Activated naive CD4-positive, alpha-beta T cell treated with anti-CD3 and anti-CD28 coated beads, Interleukin-2, amount 50 U/mL, for 72 hours (primary cell): Measurements from ENCODE around the gene SEC14L3. TPM values are rescaled to one million over a fixed set of nuclear protein-coding genes. Genes with fewer than 3 reads are reported as not detected.
A peak's percentile ranks its signal among the peaks of the same experiment; 100 is the strongest.

Experiments
- ATAC-seq, 2 donors: fragments of 150-1000 bp; cut with Tn5 transposase; 2 replicates each; pipeline ENCODE4 v1.10.0; 2021; ENCODE audit warnings: mild to moderate bottlenecking in 2 of 2, moderate library complexity in 2 of 2
- DNase-seq, 2 donors: peaks; one replicate each; pipeline ENCODE4 v3.0.0; 2021 to 2022; ENCODE audit warnings: low spot score in 2 of 2
- H3K27ac Mint-ChIP-seq, 2 donors: one replicate each; pipeline ENCODE4 v1.8.0; 2022; ENCODE audit warnings: mild to moderate bottlenecking in 2 of 2, mixed read lengths in 2 of 2
- H3K36me3 Mint-ChIP-seq, 2 donors: one replicate each; pipeline ENCODE4 v1.8.0; 2022; ENCODE audit warnings: mixed read lengths in 2 of 2
- H3K9me3 Mint-ChIP-seq, 2 donors: one replicate each; pipeline ENCODE4 v1.8.0; 2022; ENCODE audit warnings: mixed read lengths in 2 of 2
- total RNA-seq, 2 donors: library from RNA; stranded (reverse); gene quantifications; one replicate each; pipeline ENCODE4 v1.2.3, GENCODE V29; 2022

Gene SEC14L3
- total RNA-seq, result not detected

DNA sequence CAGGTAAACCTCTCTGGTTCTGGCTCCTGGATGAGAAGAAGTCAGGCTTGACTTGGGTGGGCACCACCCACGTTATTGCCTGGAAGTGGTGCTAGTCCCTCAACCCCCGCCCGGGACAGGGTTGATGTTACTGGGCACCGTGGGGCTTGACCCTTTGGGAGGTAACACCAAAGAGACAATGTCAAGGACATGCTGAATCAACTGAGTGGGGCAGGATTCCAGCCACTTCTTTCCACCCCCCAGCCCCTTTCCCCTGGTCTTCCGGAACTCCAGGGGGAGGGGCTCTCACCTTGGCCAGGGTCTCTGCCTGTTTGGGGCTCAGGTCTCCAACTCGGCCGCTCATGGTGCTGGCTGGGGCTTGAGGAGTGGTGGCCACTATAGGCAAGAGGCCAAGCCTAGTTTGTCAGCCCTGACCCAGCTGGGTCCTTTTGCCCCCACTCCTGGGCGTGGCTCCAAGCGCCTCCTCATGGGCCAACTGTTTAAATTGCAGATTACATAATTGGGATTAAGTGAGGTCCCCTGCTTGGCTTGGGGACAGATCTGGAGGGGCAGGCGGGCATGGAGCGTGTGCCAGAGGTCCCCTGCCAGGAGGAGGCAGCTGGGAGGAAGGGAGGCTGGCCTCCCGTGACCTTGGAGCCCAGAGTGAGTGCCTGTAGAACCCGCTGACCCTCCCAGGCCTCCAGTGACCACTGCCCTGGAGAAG lies at the start of gene SEC14L3:
Gene SEC14L3 (minus strand): TSS at position 402 of the 703 bp plus-strand sequence. CDS start 59 bp downstream, at position 343.
- ATAC-seq (no peak), DNase-seq (no peak)
- Mint-ChIP-seq H3K9me3 (no peaks in the 10 kb centered on the region), H3K36me3 (no peaks in the 10 kb centered on the region), H3K27ac (no peak within 1 kb of the TSS)

GRCh38 chr22:30519842-30520425 lies 48.1 kb upstream of the SEC14L3 start:
- no peak for ATAC-seq
- H3K27ac Mint-ChIP-seq, result no peak overlapping the region
- no peaks in the 10 kb centered on the region for H3K9me3 Mint-ChIP-seq
- no peaks in the 10 kb centered on the region for H3K36me3 Mint-ChIP-seq
- DNase-seq, result no peak

GRCh38 chr22:30516731-30517130 lies 44.9 kb upstream of the SEC14L3 start:
- Mint-ChIP-seq H3K36me3 (no peaks in the 10 kb centered on the region), H3K27ac (no peak overlapping the region), H3K9me3 (no peaks in the 10 kb centered on the region)
- DNase-seq, result no peak
- no peak for ATAC-seq

GRCh38 chr22:30516273-30516672 lies 44.5 kb upstream of the SEC14L3 start:
- DNase-seq, result no peak
- Mint-ChIP-seq H3K36me3 (no peaks in the 10 kb centered on the region), H3K27ac (no peak overlapping the region), H3K9me3 (no peaks in the 10 kb centered on the region)
- ATAC-seq, result no peak

- H3K9me3 Mint-ChIP-seq, result no peaks in the 10 kb centered on the region
- ATAC-seq (no peak), DNase-seq (no peak)
- H3K27ac Mint-ChIP-seq, result peak overlapping the region; percentile 6 to 86
- H3K36me3 Mint-ChIP-seq, result no peaks in the 10 kb centered on the region
Measured at GRCh38 chr22:30514252-30514651, 42.4 kb upstream of the SEC14L3 start.

DNA sequence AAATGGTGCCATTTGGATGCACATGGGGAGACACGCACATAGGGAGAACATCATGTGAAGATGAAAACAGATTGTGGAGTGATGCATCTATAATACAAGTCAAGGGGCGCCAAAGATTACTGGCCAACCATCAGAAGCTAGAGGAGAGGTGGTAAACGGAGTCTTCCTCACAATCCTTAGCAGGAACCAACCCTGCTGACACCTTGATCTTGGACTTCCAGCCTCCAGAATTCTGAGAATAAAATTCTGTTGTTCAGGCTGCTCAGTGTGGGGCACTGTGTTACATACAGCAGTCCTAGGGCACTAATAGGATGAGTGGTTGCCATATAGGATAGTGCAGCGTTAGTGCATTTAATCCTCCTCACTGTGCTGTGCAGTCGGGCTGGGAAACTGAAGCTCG lies 41.6 kb upstream of the SEC14L3 start:
- no peaks in the 10 kb centered on the region for H3K36me3 Mint-ChIP-seq
- no peak for DNase-seq
- no peak for ATAC-seq
- H3K9me3 Mint-ChIP-seq, result no peaks in the 10 kb centered on the region
- H3K27ac Mint-ChIP-seq, result no peak overlapping the region

DNA sequence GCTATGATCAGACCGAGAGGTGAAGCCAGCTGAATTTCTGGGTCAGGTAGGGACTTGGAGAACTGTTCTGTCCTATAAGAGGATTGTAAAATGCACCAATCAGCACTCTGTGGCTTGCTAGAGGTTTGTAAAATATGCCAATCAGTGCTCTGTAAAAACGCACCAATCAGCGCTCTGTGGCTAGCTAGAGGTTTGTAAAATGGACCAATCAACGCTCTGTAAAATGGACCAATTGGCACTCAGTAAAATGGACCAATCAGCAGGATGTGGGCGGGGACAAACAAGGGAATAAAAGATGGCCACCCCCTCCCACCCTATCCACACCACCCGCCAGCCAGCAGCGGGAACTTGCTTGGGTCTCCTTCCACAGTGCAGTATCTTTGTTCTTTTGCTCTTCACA lies 40.1 kb upstream of the SEC14L3 start:
- H3K27ac Mint-ChIP-seq, result no peak overlapping the region
- H3K36me3 Mint-ChIP-seq, result no peaks in the 10 kb centered on the region
- H3K9me3 Mint-ChIP-seq, result no peaks in the 10 kb centered on the region
- DNase-seq (no peak), ATAC-seq (no peak)

DNA sequence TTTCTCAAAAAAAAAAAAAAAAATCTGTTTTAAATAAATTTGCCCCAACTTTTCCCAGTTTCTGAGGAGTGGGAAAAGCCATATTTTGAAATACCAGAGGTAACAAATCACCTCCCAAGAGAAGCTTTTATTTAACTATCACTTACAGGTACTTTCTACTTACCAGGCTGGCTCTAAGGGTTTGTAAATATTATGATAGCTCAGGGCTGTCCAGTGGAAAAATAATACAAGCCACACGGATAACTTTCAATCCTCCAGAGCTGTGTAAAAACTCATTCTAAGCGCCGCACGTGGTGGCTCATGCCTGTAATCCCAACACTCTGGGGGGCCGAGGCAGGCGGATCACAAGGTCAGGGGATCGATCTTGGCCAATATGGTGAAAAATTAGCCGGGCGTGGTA lies 39.3 kb upstream of the SEC14L3 start:
- DNase-seq, result no peak
- no peaks in the 10 kb centered on the region for H3K36me3 Mint-ChIP-seq
- no peak for ATAC-seq
- H3K27ac Mint-ChIP-seq, result no peak overlapping the region
- no peaks in the 10 kb centered on the region for H3K9me3 Mint-ChIP-seq

DNA sequence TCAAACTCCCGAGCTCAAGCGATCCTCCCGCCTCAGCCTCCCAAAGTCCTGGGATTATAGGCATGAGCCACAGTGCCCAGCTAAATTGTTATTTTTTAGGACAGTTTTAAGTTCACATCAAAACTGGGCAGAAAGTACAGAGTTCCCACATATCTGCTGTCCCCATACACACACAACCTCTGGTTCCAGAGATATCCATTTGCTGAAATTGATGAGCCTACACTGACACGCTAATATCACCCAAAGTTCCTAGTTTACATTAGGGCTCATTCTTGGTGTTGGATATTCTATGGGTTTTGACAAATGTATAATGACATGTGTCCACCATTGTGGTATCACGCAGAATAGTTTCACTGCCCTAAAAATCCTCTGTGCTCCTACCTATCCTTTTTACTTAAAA lies 36.4 kb upstream of the SEC14L3 start:
- no peak for DNase-seq
- H3K27ac Mint-ChIP-seq, result no peak overlapping the region
- no peaks in the 10 kb centered on the region for H3K36me3 Mint-ChIP-seq
- H3K9me3 Mint-ChIP-seq, result no peaks in the 10 kb centered on the region
- no peak for ATAC-seq

- no peak for DNase-seq
- H3K27ac Mint-ChIP-seq, result no peak overlapping the region
- H3K36me3 Mint-ChIP-seq, result no peaks in the 10 kb centered on the region
- no peaks in the 10 kb centered on the region for H3K9me3 Mint-ChIP-seq
- ATAC-seq, result no peak
Measured at GRCh38 chr22:30507670-30508069, 35.9 kb upstream of the SEC14L3 start.

DNA sequence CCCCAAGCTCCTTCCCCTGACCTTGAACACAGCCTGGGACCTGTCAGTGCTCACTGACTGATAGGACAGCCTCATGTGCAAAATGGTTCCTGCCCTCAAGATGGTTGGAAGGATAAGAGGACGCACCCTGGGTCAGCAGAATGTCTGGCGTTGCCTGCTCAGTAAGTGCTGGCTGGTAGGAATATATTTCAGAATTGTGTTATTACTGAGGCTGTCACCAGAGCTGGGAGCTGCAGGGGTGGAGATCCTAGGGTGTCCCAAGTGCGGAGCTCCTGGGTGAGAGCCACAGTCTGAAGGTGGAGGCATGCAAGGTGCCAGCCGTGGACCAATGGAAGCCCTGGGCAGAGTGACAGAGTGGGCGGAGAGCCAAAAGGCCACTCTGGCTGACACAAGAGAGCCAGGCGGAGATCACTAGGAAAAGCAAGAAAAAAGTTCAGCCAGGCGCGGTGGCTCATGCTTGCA lies 34.7 kb upstream of the SEC14L3 start:
- DNase-seq, result no peak
- no peak overlapping the region for H3K27ac Mint-ChIP-seq
- no peak for ATAC-seq
- H3K36me3 Mint-ChIP-seq, result no peaks in the 10 kb centered on the region
- no peaks in the 10 kb centered on the region for H3K9me3 Mint-ChIP-seq

GRCh38 chr22:30503551-30503950 lies 31.7 kb upstream of the SEC14L3 start:
- Mint-ChIP-seq H3K36me3 (no peaks in the 10 kb centered on the region), H3K9me3 (no peaks in the 10 kb centered on the region), H3K27ac (no peak overlapping the region)
- DNase-seq, result no peak
- no peak for ATAC-seq

GRCh38 chr22:30502911-30503310 lies 31.1 kb upstream of the SEC14L3 start:
- Mint-ChIP-seq H3K36me3 (no peaks in the 10 kb centered on the region), H3K9me3 (no peaks in the 10 kb centered on the region), H3K27ac (no peak overlapping the region)
- DNase-seq (no peak), ATAC-seq (no peak)

GRCh38 chr22:30502153-30502552 lies 30.3 kb upstream of the SEC14L3 start:
- ATAC-seq, result no peak
- Mint-ChIP-seq H3K9me3 (no peaks in the 10 kb centered on the region), H3K36me3 (no peaks in the 10 kb centered on the region), H3K27ac (no peak overlapping the region)
- no peak for DNase-seq

- Mint-ChIP-seq H3K36me3 (no peaks in the 10 kb centered on the region), H3K27ac (no peak overlapping the region), H3K9me3 (no peaks in the 10 kb centered on the region)
- ATAC-seq (no peak), DNase-seq (no peak)
Measured at GRCh38 chr22:30500628-30501027, 28.8 kb upstream of the SEC14L3 start.

- Mint-ChIP-seq H3K27ac (no peak overlapping the region), H3K36me3 (no peaks in the 10 kb centered on the region), H3K9me3 (no peaks in the 10 kb centered on the region)
- DNase-seq (no peak), ATAC-seq (no peak)
Measured at GRCh38 chr22:30497466-30498150, 25.8 kb upstream of the SEC14L3 start.

DNA sequence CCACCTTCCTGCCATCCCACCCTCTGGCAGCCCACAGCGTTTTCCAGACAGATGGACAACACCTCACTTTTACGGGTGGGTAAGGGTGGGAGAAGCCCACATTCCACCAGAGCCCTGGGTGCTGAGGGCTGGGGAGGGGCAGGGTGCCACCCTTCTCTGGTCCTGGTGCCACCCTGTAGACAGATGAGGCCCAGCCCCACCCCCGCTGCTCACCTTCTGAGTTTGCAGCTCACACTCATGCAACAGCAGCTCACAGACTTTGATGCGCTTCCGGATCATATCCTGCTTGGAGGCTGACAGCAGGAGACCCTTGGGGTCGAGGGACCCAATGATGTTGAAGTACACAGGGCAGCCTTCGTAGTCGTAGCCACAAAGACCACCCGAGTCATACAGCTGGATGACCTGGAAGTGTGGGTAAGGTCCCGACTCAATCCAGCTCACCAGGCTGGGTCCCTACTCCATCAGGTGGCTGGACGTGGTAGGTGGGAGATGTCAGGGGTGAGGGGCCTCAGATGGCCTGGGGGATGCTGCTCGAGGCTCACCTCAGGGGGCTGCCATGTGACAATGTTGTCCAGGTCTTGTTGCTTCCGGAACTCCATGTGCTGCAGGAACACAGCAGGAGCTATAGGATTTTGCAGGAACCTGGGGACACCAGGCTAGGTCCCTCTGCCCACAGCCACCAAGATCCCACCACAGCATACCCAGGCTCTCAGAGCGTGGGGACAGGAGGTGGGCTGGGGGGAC lies 23.4 kb upstream of the SEC14L3 start:
- no peak for DNase-seq
- H3K27ac Mint-ChIP-seq, result no peak overlapping the region
- no peak for ATAC-seq
- no peaks in the 10 kb centered on the region for H3K36me3 Mint-ChIP-seq
- H3K9me3 Mint-ChIP-seq, result no peaks in the 10 kb centered on the region
